HG02623 (cell line): ENCODE data around the gene UPP2.

Experiments used
- ATAC-seq: cut with Tn5 transposase; IDR thresholded peaks from one replicate; pipeline ENCODE4 v1.9.1; 2021; ENCODE audit warnings: moderate library complexity; ENCODE audit not compliant: unreplicated experiment

Gene UPP2

GRCh38 chr2:158103411-158104012, 1.8 kb downstream of the UPP2 start:
- no peak for ATAC-seq

- no peak for ATAC-seq
These were observed 3.2 kb downstream of the UPP2 start for GRCh38 chr2:158104903-158105302.

GRCh38 chr2:158112992-158113391, 11.3 kb downstream of the UPP2 start:
- ATAC-seq: no peak

GRCh38 chr2:158113741-158114295, 12.1 kb downstream of the UPP2 start:
- no peak for ATAC-seq

GRCh38 chr2:158114516-158114915, 12.8 kb downstream of the UPP2 start:
- ATAC-seq: no peak

GRCh38 chr2:158115202-158115767, 13.6 kb downstream of the UPP2 start:
- no peak for ATAC-seq

GRCh38 chr2:158116936-158117335, 15.3 kb downstream of the UPP2 start:
- no peak for ATAC-seq

GRCh38 chr2:158120102-158120501, 18.4 kb downstream of the UPP2 start:
- ATAC-seq: no peak

- ATAC-seq: no peak
These were observed 19.3 kb downstream of the UPP2 start for GRCh38 chr2:158120664-158121641.

GRCh38 chr2:158124896-158125295, 23.2 kb downstream of the UPP2 start:
- ATAC-seq: no peak

GRCh38 chr2:158125756-158126498, 24.3 kb downstream of the UPP2 start:
- ATAC-seq: no peak

GRCh38 chr2:158127380-158127804, 25.7 kb downstream of the UPP2 start:
- no peak for ATAC-seq

- ATAC-seq: no peak
These were observed 26.7 kb downstream of the UPP2 start for GRCh38 chr2:158128168-158128973.

- no peak for ATAC-seq
These were observed 27.4 kb downstream of the UPP2 start for GRCh38 chr2:158129037-158129436.

GRCh38 chr2:158130832-158131473, 29.3 kb downstream of the UPP2 start:
- no peak for ATAC-seq

- no peak for ATAC-seq
These were observed 29.8 kb downstream of the UPP2 start for GRCh38 chr2:158131483-158131912.

GRCh38 chr2:158131919-158132566, 30.4 kb downstream of the UPP2 start:
- ATAC-seq: no peak

GRCh38 chr2:158134055-158134454, 32.4 kb downstream of the UPP2 start:
- no peak for ATAC-seq

GRCh38 chr2:158134655-158135054, 33.0 kb downstream of the UPP2 start:
- no peak for ATAC-seq
